ENCODE results near the gene CRIP3. TPM values are rescaled to one million over a fixed set of nuclear protein-coding genes. Genes with fewer than 3 reads are reported as not detected.

Gene CRIP3
- total and polyA plus RNA-seq, 2 of the 13 experiments (the other 11 are each of a cell fraction or from before 2014, with no cell fraction given) = 6.3 to 9.3 TPM

DNA sequence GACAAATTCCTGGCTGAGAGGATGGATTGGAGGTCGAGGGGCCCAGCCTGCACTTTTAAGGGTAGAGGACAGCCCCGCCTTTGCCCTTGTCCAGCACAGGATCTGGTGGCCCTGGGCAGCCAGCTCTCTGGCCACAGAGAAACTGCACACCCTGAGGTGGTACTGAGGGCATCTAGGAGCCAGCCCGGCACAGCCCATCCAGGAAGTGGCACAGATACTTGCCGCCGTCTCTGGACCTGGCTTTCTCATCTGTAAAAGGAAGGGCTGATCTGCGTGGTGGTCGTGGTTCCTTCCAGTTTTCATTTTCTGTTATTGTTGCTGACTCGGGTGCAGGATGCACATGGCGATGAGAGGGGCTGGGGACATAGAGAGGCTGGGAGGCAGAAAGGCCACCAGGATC, 26.6 kb downstream of the CRIP3 start (continued):
- TF ChIP-seq KAT7 (CRISPR knock-in tag; IDR thresholded peaks at IDR 0.05; ENCODE audit: borderline replicate concordance) = no peak
- TF ChIP-seq SMARCC2 (IDR thresholded peaks at IDR 0.05) = no peak
- TF ChIP-seq BORCS8-MEF2B (CRISPR knock-in tag; IDR thresholded peaks at IDR 0.05) = no peak
- TF ChIP-seq ZBTB7A (CRISPR knock-in tag; IDR thresholded peaks at IDR 0.05) = no peak
- TF ChIP-seq ZSCAN31 (CRISPR knock-in tag; IDR thresholded peaks at IDR 0.05; ENCODE audit: low read depth) = no peak
- no peak for TF ChIP-seq ZNF780A (CRISPR knock-in tag; IDR thresholded peaks at IDR 0.05)
- TF ChIP-seq, protein P1, sequence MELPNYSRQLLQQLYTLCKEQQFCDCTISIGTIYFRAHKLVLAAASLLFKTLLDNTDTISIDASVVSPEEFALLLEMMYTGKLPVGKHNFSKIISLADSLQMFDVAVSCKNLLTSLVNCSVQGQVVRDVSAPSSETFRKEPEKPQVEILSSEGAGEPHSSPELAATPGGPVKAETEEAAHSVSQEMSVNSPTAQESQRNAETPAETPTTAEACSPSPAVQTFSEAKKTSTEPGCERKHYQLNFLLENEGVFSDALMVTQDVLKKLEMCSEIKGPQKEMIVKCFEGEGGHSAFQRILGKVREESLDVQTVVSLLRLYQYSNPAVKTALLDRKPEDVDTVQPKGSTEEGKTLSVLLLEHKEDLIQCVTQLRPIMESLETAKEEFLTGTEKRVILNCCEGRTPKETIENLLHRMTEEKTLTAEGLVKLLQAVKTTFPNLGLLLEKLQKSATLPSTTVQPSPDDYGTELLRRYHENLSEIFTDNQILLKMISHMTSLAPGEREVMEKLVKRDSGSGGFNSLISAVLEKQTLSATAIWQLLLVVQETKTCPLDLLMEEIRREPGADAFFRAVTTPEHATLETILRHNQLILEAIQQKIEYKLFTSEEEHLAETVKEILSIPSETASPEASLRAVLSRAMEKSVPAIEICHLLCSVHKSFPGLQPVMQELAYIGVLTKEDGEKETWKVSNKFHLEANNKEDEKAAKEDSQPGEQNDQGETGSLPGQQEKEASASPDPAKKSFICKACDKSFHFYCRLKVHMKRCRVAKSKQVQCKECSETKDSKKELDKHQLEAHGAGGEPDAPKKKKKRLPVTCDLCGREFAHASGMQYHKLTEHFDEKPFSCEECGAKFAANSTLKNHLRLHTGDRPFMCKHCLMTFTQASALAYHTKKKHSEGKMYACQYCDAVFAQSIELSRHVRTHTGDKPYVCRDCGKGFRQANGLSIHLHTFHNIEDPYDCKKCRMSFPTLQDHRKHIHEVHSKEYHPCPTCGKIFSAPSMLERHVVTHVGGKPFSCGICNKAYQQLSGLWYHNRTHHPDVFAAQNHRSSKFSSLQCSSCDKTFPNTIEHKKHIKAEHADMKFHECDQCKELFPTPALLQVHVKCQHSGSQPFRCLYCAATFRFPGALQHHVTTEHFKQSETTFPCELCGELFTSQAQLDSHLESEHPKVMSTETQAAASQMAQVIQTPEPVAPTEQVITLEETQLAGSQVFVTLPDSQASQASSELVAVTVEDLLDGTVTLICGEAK (IDR thresholded peaks at IDR 0.05) = no peak
- TF ChIP-seq, protein P1 (CRISPR knock-in tag; IDR thresholded peaks at IDR 0.05) = no peak
- 0 out of 2 replicates have a peak, but pooled peaks have one; percentile 16 for TF ChIP-seq MEIS1 (CRISPR knock-in tag; IDR thresholded peaks at IDR 0.05; ENCODE audit: borderline replicate concordance)
- no peak for TF ChIP-seq ZSCAN30 (CRISPR knock-in tag; IDR thresholded peaks at IDR 0.05)
- TF ChIP-seq TCF12 (IDR thresholded peaks at IDR 0.05) = no peak
- TF ChIP-seq TCF12 (CRISPR knock-in tag; IDR thresholded peaks at IDR 0.05) = no peak
- TF ChIP-seq, protein P2, sequence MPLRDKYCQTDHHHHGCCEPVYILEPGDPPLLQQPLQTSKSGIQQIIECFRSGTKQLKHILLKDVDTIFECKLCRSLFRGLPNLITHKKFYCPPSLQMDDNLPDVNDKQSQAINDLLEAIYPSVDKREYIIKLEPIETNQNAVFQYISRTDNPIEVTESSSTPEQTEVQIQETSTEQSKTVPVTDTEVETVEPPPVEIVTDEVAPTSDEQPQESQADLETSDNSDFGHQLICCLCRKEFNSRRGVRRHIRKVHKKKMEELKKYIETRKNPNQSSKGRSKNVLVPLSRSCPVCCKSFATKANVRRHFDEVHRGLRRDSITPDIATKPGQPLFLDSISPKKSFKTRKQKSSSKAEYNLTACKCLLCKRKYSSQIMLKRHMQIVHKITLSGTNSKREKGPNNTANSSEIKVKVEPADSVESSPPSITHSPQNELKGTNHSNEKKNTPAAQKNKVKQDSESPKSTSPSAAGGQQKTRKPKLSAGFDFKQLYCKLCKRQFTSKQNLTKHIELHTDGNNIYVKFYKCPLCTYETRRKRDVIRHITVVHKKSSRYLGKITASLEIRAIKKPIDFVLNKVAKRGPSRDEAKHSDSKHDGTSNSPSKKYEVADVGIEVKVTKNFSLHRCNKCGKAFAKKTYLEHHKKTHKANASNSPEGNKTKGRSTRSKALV (CRISPR knock-in tag; IDR thresholded peaks at IDR 0.05) = no peak
- no peak for TF ChIP-seq ZNF589 (CRISPR knock-in tag; conservative IDR thresholded peaks at IDR 0.05)
- TF ChIP-seq, protein P3, sequence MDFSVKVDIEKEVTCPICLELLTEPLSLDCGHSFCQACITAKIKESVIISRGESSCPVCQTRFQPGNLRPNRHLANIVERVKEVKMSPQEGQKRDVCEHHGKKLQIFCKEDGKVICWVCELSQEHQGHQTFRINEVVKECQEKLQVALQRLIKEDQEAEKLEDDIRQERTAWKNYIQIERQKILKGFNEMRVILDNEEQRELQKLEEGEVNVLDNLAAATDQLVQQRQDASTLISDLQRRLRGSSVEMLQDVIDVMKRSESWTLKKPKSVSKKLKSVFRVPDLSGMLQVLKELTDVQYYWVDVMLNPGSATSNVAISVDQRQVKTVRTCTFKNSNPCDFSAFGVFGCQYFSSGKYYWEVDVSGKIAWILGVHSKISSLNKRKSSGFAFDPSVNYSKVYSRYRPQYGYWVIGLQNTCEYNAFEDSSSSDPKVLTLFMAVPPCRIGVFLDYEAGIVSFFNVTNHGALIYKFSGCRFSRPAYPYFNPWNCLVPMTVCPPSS (IDR thresholded peaks at IDR 0.05) = no peak
